Measurements from ENCODE around the gene JUND. TPM values are rescaled to one million over a fixed set of nuclear protein-coding genes. Genes with fewer than 3 reads are reported as not detected.

JUND gene
- total and polyA plus RNA-seq, 2 of the 4 experiments (the other 2 are of a cell fraction), result 14.2 to 77.2 TPM

DNA sequence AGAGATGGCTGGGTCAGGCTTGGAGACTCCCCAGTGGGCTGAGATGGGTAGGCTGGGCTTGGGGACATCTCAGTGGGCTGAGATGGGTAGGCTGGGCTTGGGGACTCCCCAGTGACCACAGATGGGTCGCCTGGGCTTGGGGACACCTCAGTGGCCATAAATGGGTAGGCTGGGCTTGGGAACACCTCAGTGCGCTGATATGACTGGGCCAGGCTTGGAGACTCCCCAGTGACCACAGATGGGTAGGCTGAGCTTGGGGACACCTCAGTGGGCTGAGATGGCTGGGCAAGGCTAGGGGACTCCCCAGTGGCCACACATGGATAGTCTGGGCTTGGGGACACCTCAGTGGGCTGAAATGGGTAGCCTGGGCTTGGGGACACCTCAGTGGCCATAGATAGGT, 19.9 kb downstream of the JUND start:
- no peak overlapping the region for H2AK9ac ChIP-seq (replicated peaks; ENCODE audit: low read depth, low read length, poor library complexity)
- H3K27ac ChIP-seq (ENCODE audit: insufficient read depth, low read length), result no peak overlapping the region
- no peak overlapping the region for H3K9ac ChIP-seq (ENCODE audit: low read depth, low read length)
- in situ Hi-C loops (cut with MboI; ENCODE audit: low sequenced_read_pairs) (no loop called here), dilution Hi-C loops (cut with HindIII; ENCODE audit: low sequenced_read_pairs, unreplicated experiment) (no loop called here), intact Hi-C loops (cut with micrococcal nuclease) (no loop called here)
- no peak overlapping the region for H3K4me2 ChIP-seq (ENCODE audit: low read depth, low read length)
- no peak overlapping the region for H4K91ac ChIP-seq (ENCODE audit: insufficient read depth, low read depth, low read length)
- no TSS peak for BruUV-seq (replicated peaks)
- 100% methylated on average over 1 of the region's 2 CpGs; no CpG with 5 or more reads in 1 of the 2 experiments for WGBS, 2 experiments (ENCODE audit: extremely low coverage in 2 of 2, insufficient read length in 1 of 2)
- no peak overlapping the region for H2AK5ac ChIP-seq (ENCODE audit: low read depth, low read length)
- H3K9me3 ChIP-seq (ENCODE audit: control insufficient read depth, insufficient read depth, low read length), result no peaks in the 10 kb centered on the region
- H3K14ac ChIP-seq (replicated peaks; ENCODE audit: low read depth, low read length), result no peak overlapping the region
- H3K56ac ChIP-seq (ENCODE audit: extremely low read depth, insufficient read depth, low read length), result no peak overlapping the region
- H2BK15ac ChIP-seq (ENCODE audit: low read depth, low read length), result no peak overlapping the region
- no peak for DNase-seq
- ATAC-seq (ENCODE audit: low read depth), result no peak
- no peak overlapping the region for H4K5ac ChIP-seq (ENCODE audit: low read depth, low read length)
- H4K8ac ChIP-seq (ENCODE audit: low read depth in 2 of 2, low read length in 2 of 2), result no peak overlapping the region
- no peak overlapping the region for H2BK5ac ChIP-seq (ENCODE audit: low read depth, low read length, poor library complexity, severe bottlenecking)
- H3K4ac ChIP-seq (ENCODE audit: low read depth, low read length), result no peak overlapping the region
- H2AFZ ChIP-seq (replicated peaks; ENCODE audit: low read length, poor library complexity), result no peak overlapping the region
- H3K27me3 ChIP-seq (ENCODE audit: control insufficient read depth, insufficient read depth, low read length), result no peaks in the 10 kb centered on the region
- TF ChIP-seq CEBPB (IDR thresholded peaks at IDR 0.05; ENCODE audit: low read depth, low read length) (no peak), MAZ (IDR thresholded peaks at IDR 0.05; ENCODE audit: borderline replicate concordance, low read depth, low read length) (no peak), CHD1 (IDR thresholded peaks at IDR 0.05; ENCODE audit: low read depth, low read length) (no peak), RCOR1 (IDR thresholded peaks at IDR 0.05; ENCODE audit: insufficient replicate concordance, low read length) (no peak), NFE2L2 (IDR thresholded peaks at IDR 0.05; ENCODE audit: low read depth, low read length) (no peak), MAFK (IDR thresholded peaks at IDR 0.05; ENCODE audit: low read depth, low read length) (no peak), BHLHE40 (IDR thresholded peaks at IDR 0.05; ENCODE audit: low read depth, low read length) (no peak), RAD21 (IDR thresholded peaks at IDR 0.05; ENCODE audit: low read length) (no peak), FOS (IDR thresholded peaks at IDR 0.05; ENCODE audit: low read depth, low read length) (no peak), MXI1 (IDR thresholded peaks at IDR 0.05; ENCODE audit: borderline replicate concordance, low read depth, low read length) (no peak), SMC3 (IDR thresholded peaks at IDR 0.05; ENCODE audit: low read depth, low read length) (no peak), POLR2A (IDR thresholded peaks at IDR 0.05; ENCODE audit: low read depth, low read length) (no peak), RFX5 (IDR thresholded peaks at IDR 0.05; ENCODE audit: low read depth, low read length) (no peak)
- TF ChIP-seq, protein P1, sequence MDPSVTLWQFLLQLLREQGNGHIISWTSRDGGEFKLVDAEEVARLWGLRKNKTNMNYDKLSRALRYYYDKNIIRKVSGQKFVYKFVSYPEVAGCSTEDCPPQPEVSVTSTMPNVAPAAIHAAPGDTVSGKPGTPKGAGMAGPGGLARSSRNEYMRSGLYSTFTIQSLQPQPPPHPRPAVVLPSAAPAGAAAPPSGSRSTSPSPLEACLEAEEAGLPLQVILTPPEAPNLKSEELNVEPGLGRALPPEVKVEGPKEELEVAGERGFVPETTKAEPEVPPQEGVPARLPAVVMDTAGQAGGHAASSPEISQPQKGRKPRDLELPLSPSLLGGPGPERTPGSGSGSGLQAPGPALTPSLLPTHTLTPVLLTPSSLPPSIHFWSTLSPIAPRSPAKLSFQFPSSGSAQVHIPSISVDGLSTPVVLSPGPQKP (IDR thresholded peaks at IDR 0.05; ENCODE audit: borderline replicate concordance, low read depth, low read length), result no peak
- TF ChIP-seq, protein P2, sequence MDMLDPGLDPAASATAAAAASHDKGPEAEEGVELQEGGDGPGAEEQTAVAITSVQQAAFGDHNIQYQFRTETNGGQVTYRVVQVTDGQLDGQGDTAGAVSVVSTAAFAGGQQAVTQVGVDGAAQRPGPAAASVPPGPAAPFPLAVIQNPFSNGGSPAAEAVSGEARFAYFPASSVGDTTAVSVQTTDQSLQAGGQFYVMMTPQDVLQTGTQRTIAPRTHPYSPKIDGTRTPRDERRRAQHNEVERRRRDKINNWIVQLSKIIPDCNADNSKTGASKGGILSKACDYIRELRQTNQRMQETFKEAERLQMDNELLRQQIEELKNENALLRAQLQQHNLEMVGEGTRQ (IDR thresholded peaks at IDR 0.05; ENCODE audit: low read depth, low read length), result no peak
- TF ChIP-seq, protein P3, sequence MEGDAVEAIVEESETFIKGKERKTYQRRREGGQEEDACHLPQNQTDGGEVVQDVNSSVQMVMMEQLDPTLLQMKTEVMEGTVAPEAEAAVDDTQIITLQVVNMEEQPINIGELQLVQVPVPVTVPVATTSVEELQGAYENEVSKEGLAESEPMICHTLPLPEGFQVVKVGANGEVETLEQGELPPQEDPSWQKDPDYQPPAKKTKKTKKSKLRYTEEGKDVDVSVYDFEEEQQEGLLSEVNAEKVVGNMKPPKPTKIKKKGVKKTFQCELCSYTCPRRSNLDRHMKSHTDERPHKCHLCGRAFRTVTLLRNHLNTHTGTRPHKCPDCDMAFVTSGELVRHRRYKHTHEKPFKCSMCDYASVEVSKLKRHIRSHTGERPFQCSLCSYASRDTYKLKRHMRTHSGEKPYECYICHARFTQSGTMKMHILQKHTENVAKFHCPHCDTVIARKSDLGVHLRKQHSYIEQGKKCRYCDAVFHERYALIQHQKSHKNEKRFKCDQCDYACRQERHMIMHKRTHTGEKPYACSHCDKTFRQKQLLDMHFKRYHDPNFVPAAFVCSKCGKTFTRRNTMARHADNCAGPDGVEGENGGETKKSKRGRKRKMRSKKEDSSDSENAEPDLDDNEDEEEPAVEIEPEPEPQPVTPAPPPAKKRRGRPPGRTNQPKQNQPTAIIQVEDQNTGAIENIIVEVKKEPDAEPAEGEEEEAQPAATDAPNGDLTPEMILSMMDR (conservative IDR thresholded peaks at IDR 0.05; ENCODE audit: low read depth, low read length), result no peak
- no peak overlapping the region for H2BK20ac ChIP-seq (ENCODE audit: low read depth, low read length)
- H3K23ac ChIP-seq (ENCODE audit: low read depth, low read length), result no peak overlapping the region
- ChIA-PET CTCF (no interaction called here), POLR2A (ENCODE audit: unreplicated experiment) (no interaction called here)
- no peak overlapping the region for H2BK120ac ChIP-seq (ENCODE audit: low read depth, low read length)
- no peaks in the 10 kb centered on the region for H3K79me1 ChIP-seq (ENCODE audit: low read depth in 1 of 2, low read length in 2 of 2)
- peaks cover 22% of the 10 kb centered on the region; the same call in 1 of the 2 replicates for H3K36me3 ChIP-seq (ENCODE audit: control insufficient read depth, insufficient read depth, low read length)
- H3K9me1 ChIP-seq (ENCODE audit: insufficient read depth, low read length), result no peaks in the 10 kb centered on the region; the same call in 1 of the 2 replicates
- peaks cover 4% of the 10 kb centered on the region; the same call in 1 of the 2 replicates for H4K20me1 ChIP-seq (ENCODE audit: insufficient read depth, low read length)
- H3K4me3 ChIP-seq (ENCODE audit: insufficient read depth, low read depth, low read length), result no peak overlapping the region
- H3K4me1 ChIP-seq (ENCODE audit: control insufficient read depth, insufficient read depth, low read length), result no peaks in the 10 kb centered on the region
- H3K18ac ChIP-seq (ENCODE audit: low read depth, low read length), result no peak overlapping the region
